Breast epithelium (tissue), 4 donors: ENCODE data around the gene OTOP3. TPM values are rescaled to one million over a fixed set of nuclear protein-coding genes. Genes with fewer than 3 reads are reported as not detected.
"Not testable (repeated sequence)": the region's sequence is repeated elsewhere in the genome, so short reads cannot be mapped to it uniquely, and the experiment has no call there.

ENCODE experiments used
- DNase-seq, 2 donors: peaks; one replicate each; pipeline ENCODE4 v3.0.0-alpha.2; 2019; ENCODE audit warnings: low spot score in 2 of 2
- H3K27ac ChIP-seq, 2 donors: fragments of 200-600 bp; sonication (generic) in 1 of 2; one replicate each; pipeline ENCODE4 v1.5.1; 2016 to 2019; ENCODE audit warnings: mild to moderate bottlenecking in 1 of 2
- H3K27me3 ChIP-seq, 2 donors: fragments of 200-600 bp; sonication (generic) in 1 of 2; one replicate each; pipeline versions ENCODE4 v1.5.1 to v1.6.0; 2017 to 2019; ENCODE audit warnings: control low read depth in 1 of 2, mild to moderate bottlenecking in 1 of 2
- H3K36me3 ChIP-seq: fragments of 200-600 bp; one replicate; pipeline ENCODE4 v1.5.1; 2019
- H3K4me1 ChIP-seq, 2 donors: fragments of 200-600 bp; sonication (generic); one replicate each; pipeline ENCODE4 v1.5.1; 2016 to 2019; ENCODE audit warnings: control low read depth in 1 of 2
- H3K4me3 ChIP-seq, 3 donors: fragments of 200-600 bp; sonication (generic); 1 replicate in 2 of 3; 2 replicates in 1 of 3; pipeline ENCODE4 v1.5.1; 2016 to 2019; ENCODE audit warnings: mild to moderate bottlenecking in 3 of 3, moderate library complexity in 2 of 3
- H3K9me3 ChIP-seq, 2 donors: fragments of 200-600 bp; sonication (generic) in 1 of 2; one replicate each; pipeline ENCODE4 v1.5.1; 2016 to 2019; ENCODE audit warnings: control low read depth in 1 of 2
- CTCF ChIP-seq, 3 donors: fragments of 450-650 bp; IDR thresholded peaks; one replicate each; pipeline ENCODE4 v1.5.1; 2016 to 2017; ENCODE audit warnings: antibody characterized with exemption in 3 of 3, mild to moderate bottlenecking in 3 of 3, moderate library complexity in 3 of 3
- POLR2A ChIP-seq: fragments of 450-650 bp; IDR thresholded peaks from one replicate; pipeline ENCODE4 v1.6.1; 2016; ENCODE audit warnings: antibody characterized with exemption, mild to moderate bottlenecking, moderate library complexity
- POLR2AphosphoS5 ChIP-seq, 3 donors: sonication (generic); formaldehyde crosslinking; IDR thresholded peaks; one replicate each; pipeline ENCODE4 v1.6.1; 2017; ENCODE audit warnings: antibody characterized with exemption in 3 of 3
- intact Hi-C: fragments of 100-400 bp; cut with DNase I; formaldehyde crosslinking; loops from one replicate; pipeline ENCODE4 v1.15.1; 2023; ENCODE audit warnings: low total_unique reads
- total RNA-seq, 3 donors: library from RNA; depleted of rRNA; stranded (reverse); fragments of >200 nt; gene quantifications; one replicate each; pipeline ENCODE4 v1.1.0, GENCODE V29; 2016

Gene OTOP3
- total RNA-seq, 3 donors from 2014 or later: not detected

GRCh38 chr17:74901353-74902135 lies 34.2 kb upstream of the OTOP3 start:
- no peak for DNase-seq
- peaks cover 0 to 17% of the 10 kb centered on the region in 2 donors for H3K27me3 ChIP-seq
- no peaks in the 10 kb centered on the region for H3K4me1 ChIP-seq
- intact Hi-C loops: loop anchor here (5.0 kb wide), 1 partner anchor 1219 kb away; no protein-coding TSS in a partner anchor
- TF ChIP-seq POLR2AphosphoS5 (IDR thresholded peaks at IDR 0.05): no peak
- TF ChIP-seq CTCF (IDR thresholded peaks at IDR 0.05): no peak
- TF ChIP-seq POLR2A: no peak
- H3K27ac ChIP-seq: no peak overlapping the region
- no peaks in the 10 kb centered on the region for H3K36me3 ChIP-seq
- no peaks in the 10 kb centered on the region for H3K9me3 ChIP-seq
- H3K4me3 ChIP-seq: no peak overlapping the region

GRCh38 chr17:74903034-74903433 lies 32.7 kb upstream of the OTOP3 start:
- Histone ChIP-seq H3K27me3 (peaks cover 0 to 13% of the 10 kb centered on the region in 2 donors), H3K27ac (no peak overlapping the region), H3K36me3 (no peaks in the 10 kb centered on the region), H3K9me3 (no peaks in the 10 kb centered on the region), H3K4me3 (no peak overlapping the region), H3K4me1 (no peaks in the 10 kb centered on the region)
- intact Hi-C loops: loop anchor here (5.0 kb wide), 1 partner anchor 1221 kb away; no protein-coding TSS in a partner anchor
- TF ChIP-seq POLR2A (no peak), POLR2AphosphoS5 (IDR thresholded peaks at IDR 0.05) (no peak), CTCF (IDR thresholded peaks at IDR 0.05) (no peak)
- DNase-seq: no peak

- H3K27me3 ChIP-seq: peaks cover 0 to 13% of the 10 kb centered on the region in 2 donors
- intact Hi-C loops: loop anchor here (5.0 kb wide), 1 partner anchor 1221 kb away; no protein-coding TSS in a partner anchor
Measured at GRCh38 chr17:74903671-74904070, 32.0 kb upstream of the OTOP3 start.

GRCh38 chr17:74904687-74905409 lies 30.9 kb upstream of the OTOP3 start:
- Histone ChIP-seq H3K4me1 (no peaks in the 10 kb centered on the region), H3K27me3 (peaks cover 0 to 13% of the 10 kb centered on the region in 2 donors), H3K36me3 (no peaks in the 10 kb centered on the region), H3K9me3 (no peaks in the 10 kb centered on the region), H3K4me3 (no peak overlapping the region), H3K27ac (no peak overlapping the region)
- intact Hi-C loops: loop anchor here (5.0 kb wide), 1 partner anchor 1223 kb away; no protein-coding TSS in a partner anchor
- no peak for DNase-seq
- no peak for TF ChIP-seq POLR2AphosphoS5 (IDR thresholded peaks at IDR 0.05)
- TF ChIP-seq CTCF (IDR thresholded peaks at IDR 0.05): no peak
- no peak for TF ChIP-seq POLR2A

More at GRCh38 chr17:74903671-74904070, 32.0 kb upstream of the OTOP3 start:
- H3K27ac ChIP-seq: no peak overlapping the region
- no peaks in the 10 kb centered on the region for H3K4me1 ChIP-seq
- DNase-seq: no peak
- TF ChIP-seq POLR2AphosphoS5 (IDR thresholded peaks at IDR 0.05) (no peak), CTCF (IDR thresholded peaks at IDR 0.05) (no peak), POLR2A (no peak)
- no peaks in the 10 kb centered on the region for H3K9me3 ChIP-seq
- no peak overlapping the region for H3K4me3 ChIP-seq
- H3K36me3 ChIP-seq: no peaks in the 10 kb centered on the region

GRCh38 chr17:74906214-74906793 lies 29.4 kb upstream of the OTOP3 start:
- H3K36me3 ChIP-seq, H3K9me3 ChIP-seq, intact Hi-C loops, H3K27ac ChIP-seq, H3K4me1 ChIP-seq, DNase-seq, H3K4me3 ChIP-seq, H3K27me3 ChIP-seq: not testable (repeated sequence)
